Stimulated activated CD4-positive, alpha-beta T cell treated with anti-CD3 and anti-CD28 coated beads, Interleukin-4, amount 100 ng/mL, for 24 hours (primary cell): ENCODE data around the gene ESYT1.

Experiments used
- DNase-seq: peaks from one replicate; pipeline ENCODE4 v3.0.0-alpha.2; 2020

ESYT1 gene

GRCh38 chr12:56157201-56158028, 29.3 kb downstream of the ESYT1 start:
- DNase-seq, result peak; percentile 60

GRCh38 chr12:56158029-56158925, 30.2 kb downstream of the ESYT1 start, which contains the start of gene MYL6:
TSS of gene MYL6 (plus strand) at chr12:56158359. CDS start at chr12:56158402, 43 bp downstream.
- DNase-seq, result peak; percentile 95

GRCh38 chr12:56158926-56159461, 30.9 kb downstream of the ESYT1 start:
- peak; percentile 39 for DNase-seq

- no peak for DNase-seq
Observed at GRCh38 chr12:56159482-56160192, 31.6 kb downstream of the ESYT1 start.

- peak; percentile 60 for DNase-seq
Observed at GRCh38 chr12:56160193-56160763, 32.2 kb downstream of the ESYT1 start.

- no peak for DNase-seq
Observed at GRCh38 chr12:56160894-56161689, 33.0 kb downstream of the ESYT1 start.

GRCh38 chr12:56161690-56162351, 33.8 kb downstream of the ESYT1 start:
- DNase-seq, result no peak

- no peak for DNase-seq
Observed at GRCh38 chr12:56162468-56163290, 34.6 kb downstream of the ESYT1 start.

GRCh38 chr12:56163533-56164344, 35.7 kb downstream of the ESYT1 start:
- no peak for DNase-seq

GRCh38 chr12:56164345-56164729, 36.3 kb downstream of the ESYT1 start:
- no peak for DNase-seq

- DNase-seq, result no peak
Observed at GRCh38 chr12:56165369-56165768, 37.3 kb downstream of the ESYT1 start.

GRCh38 chr12:56169229-56169759, 41.2 kb downstream of the ESYT1 start:
- DNase-seq, result no peak

GRCh38 chr12:56172839-56173238, 44.8 kb downstream of the ESYT1 start:
- no peak for DNase-seq

GRCh38 chr12:56178347-56178746, 50.3 kb downstream of the ESYT1 start:
- DNase-seq, result no peak

- DNase-seq, result no peak
Observed at GRCh38 chr12:56186957-56187356, 58.9 kb downstream of the ESYT1 start.

- DNase-seq, result no peak
Observed at GRCh38 chr12:56188131-56188777, 60.2 kb downstream of the ESYT1 start.

- DNase-seq, result no peak
Observed at GRCh38 chr12:56188778-56189098, 60.7 kb downstream of the ESYT1 start.

GRCh38 chr12:56189099-56189917, 61.2 kb downstream of the ESYT1 start, which contains the start of gene SMARCC2:
TSS of gene SMARCC2 (minus strand) at chr12:56189483. CDS start at chr12:56189461, 22 bp downstream.
- DNase-seq, result peak; percentile 87
